Measurements from ENCODE around the gene PAMR1. TPM values are rescaled to one million over a fixed set of nuclear protein-coding genes. Genes with fewer than 3 reads are reported as not detected.

The PAMR1 gene
- total and polyA plus RNA-seq, 2 of the 8 experiments (the other 6 are each of a cell fraction or from before 2014, with no cell fraction given) = 3.0 to 6.9 TPM

DNA sequence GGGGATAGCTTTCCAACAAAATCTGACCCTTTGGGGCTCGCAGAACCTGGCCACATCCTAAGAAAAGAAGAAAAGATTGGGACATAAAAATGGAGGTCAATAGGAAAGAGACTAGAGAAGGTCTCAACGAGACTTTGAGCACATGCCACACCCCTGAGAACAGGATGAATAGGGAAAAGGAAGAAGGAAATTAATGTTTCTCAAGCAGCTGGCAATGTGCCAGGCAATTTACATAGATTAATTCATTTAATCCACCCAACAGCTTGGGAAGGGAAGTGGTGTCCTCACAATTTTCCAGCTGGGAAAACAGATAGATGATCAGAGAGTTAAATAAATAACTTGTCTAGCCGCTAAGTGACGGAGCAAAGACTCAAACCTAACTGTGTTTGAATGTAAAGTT, 50.7 kb downstream of the PAMR1 start (continued):
- TF ChIP-seq, protein P1, sequence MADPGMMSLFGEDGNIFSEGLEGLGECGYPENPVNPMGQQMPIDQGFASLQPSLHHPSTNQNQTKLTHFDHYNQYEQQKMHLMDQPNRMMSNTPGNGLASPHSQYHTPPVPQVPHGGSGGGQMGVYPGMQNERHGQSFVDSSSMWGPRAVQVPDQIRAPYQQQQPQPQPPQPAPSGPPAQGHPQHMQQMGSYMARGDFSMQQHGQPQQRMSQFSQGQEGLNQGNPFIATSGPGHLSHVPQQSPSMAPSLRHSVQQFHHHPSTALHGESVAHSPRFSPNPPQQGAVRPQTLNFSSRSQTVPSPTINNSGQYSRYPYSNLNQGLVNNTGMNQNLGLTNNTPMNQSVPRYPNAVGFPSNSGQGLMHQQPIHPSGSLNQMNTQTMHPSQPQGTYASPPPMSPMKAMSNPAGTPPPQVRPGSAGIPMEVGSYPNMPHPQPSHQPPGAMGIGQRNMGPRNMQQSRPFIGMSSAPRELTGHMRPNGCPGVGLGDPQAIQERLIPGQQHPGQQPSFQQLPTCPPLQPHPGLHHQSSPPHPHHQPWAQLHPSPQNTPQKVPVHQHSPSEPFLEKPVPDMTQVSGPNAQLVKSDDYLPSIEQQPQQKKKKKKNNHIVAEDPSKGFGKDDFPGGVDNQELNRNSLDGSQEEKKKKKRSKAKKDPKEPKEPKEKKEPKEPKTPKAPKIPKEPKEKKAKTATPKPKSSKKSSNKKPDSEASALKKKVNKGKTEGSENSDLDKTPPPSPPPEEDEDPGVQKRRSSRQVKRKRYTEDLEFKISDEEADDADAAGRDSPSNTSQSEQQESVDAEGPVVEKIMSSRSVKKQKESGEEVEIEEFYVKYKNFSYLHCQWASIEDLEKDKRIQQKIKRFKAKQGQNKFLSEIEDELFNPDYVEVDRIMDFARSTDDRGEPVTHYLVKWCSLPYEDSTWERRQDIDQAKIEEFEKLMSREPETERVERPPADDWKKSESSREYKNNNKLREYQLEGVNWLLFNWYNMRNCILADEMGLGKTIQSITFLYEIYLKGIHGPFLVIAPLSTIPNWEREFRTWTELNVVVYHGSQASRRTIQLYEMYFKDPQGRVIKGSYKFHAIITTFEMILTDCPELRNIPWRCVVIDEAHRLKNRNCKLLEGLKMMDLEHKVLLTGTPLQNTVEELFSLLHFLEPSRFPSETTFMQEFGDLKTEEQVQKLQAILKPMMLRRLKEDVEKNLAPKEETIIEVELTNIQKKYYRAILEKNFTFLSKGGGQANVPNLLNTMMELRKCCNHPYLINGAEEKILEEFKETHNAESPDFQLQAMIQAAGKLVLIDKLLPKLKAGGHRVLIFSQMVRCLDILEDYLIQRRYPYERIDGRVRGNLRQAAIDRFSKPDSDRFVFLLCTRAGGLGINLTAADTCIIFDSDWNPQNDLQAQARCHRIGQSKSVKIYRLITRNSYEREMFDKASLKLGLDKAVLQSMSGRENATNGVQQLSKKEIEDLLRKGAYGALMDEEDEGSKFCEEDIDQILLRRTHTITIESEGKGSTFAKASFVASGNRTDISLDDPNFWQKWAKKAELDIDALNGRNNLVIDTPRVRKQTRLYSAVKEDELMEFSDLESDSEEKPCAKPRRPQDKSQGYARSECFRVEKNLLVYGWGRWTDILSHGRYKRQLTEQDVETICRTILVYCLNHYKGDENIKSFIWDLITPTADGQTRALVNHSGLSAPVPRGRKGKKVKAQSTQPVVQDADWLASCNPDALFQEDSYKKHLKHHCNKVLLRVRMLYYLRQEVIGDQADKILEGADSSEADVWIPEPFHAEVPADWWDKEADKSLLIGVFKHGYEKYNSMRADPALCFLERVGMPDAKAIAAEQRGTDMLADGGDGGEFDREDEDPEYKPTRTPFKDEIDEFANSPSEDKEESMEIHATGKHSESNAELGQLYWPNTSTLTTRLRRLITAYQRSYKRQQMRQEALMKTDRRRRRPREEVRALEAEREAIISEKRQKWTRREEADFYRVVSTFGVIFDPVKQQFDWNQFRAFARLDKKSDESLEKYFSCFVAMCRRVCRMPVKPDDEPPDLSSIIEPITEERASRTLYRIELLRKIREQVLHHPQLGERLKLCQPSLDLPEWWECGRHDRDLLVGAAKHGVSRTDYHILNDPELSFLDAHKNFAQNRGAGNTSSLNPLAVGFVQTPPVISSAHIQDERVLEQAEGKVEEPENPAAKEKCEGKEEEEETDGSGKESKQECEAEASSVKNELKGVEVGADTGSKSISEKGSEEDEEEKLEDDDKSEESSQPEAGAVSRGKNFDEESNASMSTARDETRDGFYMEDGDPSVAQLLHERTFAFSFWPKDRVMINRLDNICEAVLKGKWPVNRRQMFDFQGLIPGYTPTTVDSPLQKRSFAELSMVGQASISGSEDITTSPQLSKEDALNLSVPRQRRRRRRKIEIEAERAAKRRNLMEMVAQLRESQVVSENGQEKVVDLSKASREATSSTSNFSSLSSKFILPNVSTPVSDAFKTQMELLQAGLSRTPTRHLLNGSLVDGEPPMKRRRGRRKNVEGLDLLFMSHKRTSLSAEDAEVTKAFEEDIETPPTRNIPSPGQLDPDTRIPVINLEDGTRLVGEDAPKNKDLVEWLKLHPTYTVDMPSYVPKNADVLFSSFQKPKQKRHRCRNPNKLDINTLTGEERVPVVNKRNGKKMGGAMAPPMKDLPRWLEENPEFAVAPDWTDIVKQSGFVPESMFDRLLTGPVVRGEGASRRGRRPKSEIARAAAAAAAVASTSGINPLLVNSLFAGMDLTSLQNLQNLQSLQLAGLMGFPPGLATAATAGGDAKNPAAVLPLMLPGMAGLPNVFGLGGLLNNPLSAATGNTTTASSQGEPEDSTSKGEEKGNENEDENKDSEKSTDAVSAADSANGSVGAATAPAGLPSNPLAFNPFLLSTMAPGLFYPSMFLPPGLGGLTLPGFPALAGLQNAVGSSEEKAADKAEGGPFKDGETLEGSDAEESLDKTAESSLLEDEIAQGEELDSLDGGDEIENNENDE (IDR thresholded peaks at IDR 0.05; ENCODE audit: insufficient replicate concordance, low read length) = no peak
- TF ChIP-seq KDM4A (IDR thresholded peaks at IDR 0.05; ENCODE audit: low read depth, low read length, severe bottlenecking) = no peak
- TF ChIP-seq KDM1A (IDR thresholded peaks at IDR 0.05; ENCODE audit: borderline replicate concordance, low read length) = no peak
- TF ChIP-seq E2F6 (IDR thresholded peaks at IDR 0.05) = no peak
- no peak for TF ChIP-seq POU5F1 (IDR thresholded peaks at IDR 0.05; ENCODE audit: low read depth, low read length)
- TF ChIP-seq MAX (IDR thresholded peaks at IDR 0.05) = no peak
- TF ChIP-seq MAFK (IDR thresholded peaks at IDR 0.05; ENCODE audit: low read depth, low read length) = no peak
- no peak for TF ChIP-seq CHD2 (IDR thresholded peaks at IDR 0.05; ENCODE audit: low read length)

All from H1 (cell line).